H9 (cell line): ENCODE measurements around the gene CLRN3. TPM values are rescaled to one million over a fixed set of nuclear protein-coding genes. Genes with fewer than 3 reads are reported as not detected.

Experiments used
- DNase-seq: peaks from one replicate; pipeline ENCODE4 v3.0.0-alpha.2; 2017
- H2AFZ ChIP-seq: one replicate; pipeline ENCODE4 v1.6.1; 2013; ENCODE audit warnings: mild to moderate bottlenecking, low read length, control low read depth, moderate library complexity
- H2AK5ac ChIP-seq: 2 replicates; pipeline ENCODE4 v1.6.1; 2013; ENCODE audit warnings: low read length, control low read depth, mixed read lengths; ENCODE audit not compliant: insufficient read length
- H2BK120ac ChIP-seq: one replicate; pipeline ENCODE4 v1.6.1; 2013; ENCODE audit warnings: low read depth, mild to moderate bottlenecking, low read length, control low read depth, inconsistent platforms; ENCODE audit not compliant: poor library complexity, severe bottlenecking
- H2BK12ac ChIP-seq: 2 replicates; pipeline ENCODE4 v1.6.1; 2013; ENCODE audit warnings: low read length, control low read depth, mixed read lengths, low read depth; ENCODE audit not compliant: insufficient read length
- H2BK15ac ChIP-seq: 2 replicates; pipeline ENCODE4 v1.6.1; 2013; ENCODE audit warnings: low read depth, low read length, control low read depth
- H2BK20ac ChIP-seq: one replicate; pipeline ENCODE4 v1.6.1; 2013; ENCODE audit warnings: low read depth, mild to moderate bottlenecking, low read length, control low read depth, inconsistent platforms; ENCODE audit not compliant: poor library complexity, severe bottlenecking
- H2BK5ac ChIP-seq: 2 replicates; pipeline ENCODE4 v1.6.1; 2013; ENCODE audit warnings: low read length, control low read depth, mixed read lengths; ENCODE audit not compliant: insufficient read length
- H3K14ac ChIP-seq: 2 replicates; pipeline ENCODE4 v1.6.1; 2013; ENCODE audit warnings: low read length, control low read depth; ENCODE audit not compliant: insufficient read depth
- H3K18ac ChIP-seq: 2 replicates; pipeline ENCODE4 v1.6.1; 2013; ENCODE audit warnings: low read depth, mild to moderate bottlenecking, mixed read lengths, low read length, control low read depth; ENCODE audit not compliant: insufficient read length
- H3K23ac ChIP-seq: 2 replicates; pipeline ENCODE4 v1.6.1; 2013; ENCODE audit warnings: low read length, control low read depth, mixed read lengths, low read depth; ENCODE audit not compliant: insufficient read length
- H3K23me2 ChIP-seq: 2 replicates; pipeline ENCODE4 v1.6.1; 2013; ENCODE audit warnings: low read depth, mild to moderate bottlenecking, mixed read lengths, low read length, control low read depth; ENCODE audit not compliant: insufficient read length, poor library complexity, severe bottlenecking
- H3K27ac ChIP-seq: 2 replicates; pipeline ENCODE4 v1.5.1; 2013; ENCODE audit warnings: low read length, control low read depth, mixed read lengths, low read depth; ENCODE audit not compliant: insufficient read length
- H3K27me3 ChIP-seq: 2 replicates; pipeline ENCODE4 v1.6.1; 2013; ENCODE audit warnings: low read length, control low read depth, inconsistent platforms; ENCODE audit not compliant: insufficient read depth
- H3K4ac ChIP-seq: 2 replicates; pipeline ENCODE4 v1.6.1; 2013; ENCODE audit warnings: low read depth, mild to moderate bottlenecking, control low read depth, inconsistent platforms, low read length, moderate library complexity
- H3K4me1 ChIP-seq: 2 replicates; pipeline ENCODE4 v1.6.1; 2013; ENCODE audit warnings: low read length, control low read depth, inconsistent platforms; ENCODE audit not compliant: insufficient read depth
- H3K4me2 ChIP-seq: 2 replicates; pipeline ENCODE4 v1.6.1; 2013; ENCODE audit warnings: low read length, control low read depth, mixed read lengths; ENCODE audit not compliant: insufficient read length, insufficient read depth
- H3K56ac ChIP-seq: 2 replicates; pipeline ENCODE4 v1.6.1; 2013; ENCODE audit warnings: low read depth, mild to moderate bottlenecking, mixed read lengths, low read length, control low read depth; ENCODE audit not compliant: insufficient read length
- H3K79me1 ChIP-seq: 2 replicates; pipeline ENCODE4 v1.6.1; 2013; ENCODE audit warnings: low read depth, mild to moderate bottlenecking, moderate library complexity, low read length, control low read depth, inconsistent platforms; ENCODE audit not compliant: insufficient read depth, poor library complexity, severe bottlenecking
- H3K79me2 ChIP-seq: 2 replicates; pipeline ENCODE4 v1.6.1; 2013; ENCODE audit warnings: low read length, control low read depth, inconsistent platforms; ENCODE audit not compliant: insufficient read depth
- H3K9ac ChIP-seq: 2 replicates; pipeline ENCODE4 v1.6.1; 2013; ENCODE audit warnings: low read length, control low read depth, mixed read lengths; ENCODE audit not compliant: insufficient read length; ENCODE audit errors: extremely low read depth
- H3K9me3 ChIP-seq: one replicate; pipeline ENCODE4 v1.6.1; 2013; ENCODE audit warnings: low read depth, low read length, inconsistent platforms; ENCODE audit not compliant: control insufficient read depth
- H3T11ph ChIP-seq: one replicate; pipeline ENCODE4 v1.6.1; 2013; ENCODE audit warnings: mild to moderate bottlenecking, low read length, control low read depth, inconsistent platforms
- H4K20me1 ChIP-seq: one replicate; pipeline ENCODE4 v1.6.1; 2013; ENCODE audit not compliant: control insufficient read depth, insufficient read length, insufficient read depth
- H4K5ac ChIP-seq: 2 replicates; pipeline ENCODE4 v1.6.1; 2013; ENCODE audit warnings: low read depth, mild to moderate bottlenecking, mixed read lengths, low read length, control low read depth; ENCODE audit not compliant: insufficient read length
- H4K8ac ChIP-seq: replicated peaks from 2 replicates; pipeline ENCODE4 v1.6.1; 2013; ENCODE audit warnings: low read length, control low read depth, mixed read lengths, low read depth; ENCODE audit not compliant: insufficient read length
- H4K91ac ChIP-seq: 2 replicates; pipeline ENCODE4 v1.6.1; 2013; ENCODE audit warnings: low read depth, mild to moderate bottlenecking, moderate library complexity, mixed read lengths, low read length, control low read depth; ENCODE audit not compliant: insufficient read length
- H3K27ac Mint-ChIP-seq, 3 experiments: 2 replicates in 2 of 3; 3 replicates in 1 of 3; pipeline ENCODE4 v1.8.0; 2020 to 2021; ENCODE audit warnings: mixed read lengths in 3 of 3, mild to moderate bottlenecking in 1 of 3, moderate library complexity in 1 of 3
- H3K27me3 Mint-ChIP-seq: 2 replicates; pipeline ENCODE4 v1.8.0; 2021; ENCODE audit warnings: low read depth, mild to moderate bottlenecking, moderate library complexity, mixed read lengths
- H3K36me3 Mint-ChIP-seq, 3 experiments: 2 replicates in 2 of 3; 3 replicates in 1 of 3; pipeline ENCODE4 v1.8.0; 2020 to 2021; ENCODE audit warnings: low read depth in 3 of 3, mixed read lengths in 3 of 3; ENCODE audit not compliant: insufficient read depth in 1 of 3
- H3K4me1 Mint-ChIP-seq, 2 experiments: 2 replicates each; pipeline ENCODE4 v1.8.0; 2020; ENCODE audit warnings: mixed read lengths in 2 of 2
- H3K4me3 Mint-ChIP-seq, 2 experiments: 2 replicates in 1 of 2; 3 replicates in 1 of 2; pipeline ENCODE4 v1.8.0; 2020 to 2021; ENCODE audit warnings: mild to moderate bottlenecking in 2 of 2, mixed read lengths in 2 of 2, moderate library complexity in 1 of 2
- H3K9me3 Mint-ChIP-seq, 2 experiments: 2 replicates in 1 of 2; 3 replicates in 1 of 2; pipeline ENCODE4 v1.8.0; 2020; ENCODE audit warnings: mild to moderate bottlenecking in 2 of 2, mixed read lengths in 2 of 2, moderate library complexity in 1 of 2
- CTCF ChIP-seq: fragments of 200-600 bp; sonication (generic); conservative IDR thresholded peaks from 3 replicates; pipeline ENCODE4 v1.8.0; 2021; ENCODE audit warnings: antibody characterized with exemption, mild to moderate bottlenecking
- WGBS: extraction: QIAGEN DNeasy Blood & Tissue Kit; methylation state at CpG from one replicate; pipeline ENCODE4 v1.1.7; 2013; ENCODE audit warnings: missing lambda C conversion rate, low lambda C conversion rate, mixed read lengths; ENCODE audit not compliant: insufficient read length; ENCODE audit errors: extremely low coverage; 5-methylcytosine and 5-hydroxymethylcytosine counted together
- total RNA-seq: library from RNA; stranded (reverse); gene quantifications from 2 replicates; pipeline ENCODE4 v1.2.1, GENCODE V29; 2021

The CLRN3 gene
- total RNA-seq, 1 experiment from 2014 or later = not detected

- Mint-ChIP-seq H3K27ac (no peak overlapping the region), H3K4me3 (no peak overlapping the region), H3K4me1 (peaks cover 6% of the 10 kb centered on the region in 2 experiments), H3K36me3 (no peaks in the 10 kb centered on the region), H3K9me3 (peaks cover 0 to 2% of the 10 kb centered on the region in 2 experiments; a peak in 1 of 5 replicates), H3K27me3 (peaks cover 2% of the 10 kb centered on the region; the same call in 1 of the 2 replicates)
- Histone ChIP-seq H2BK15ac (no peak overlapping the region), H3K4me1 (no peaks in the 10 kb centered on the region), H2AFZ (no peak overlapping the region), H3K9me3 (no peaks in the 10 kb centered on the region), H3K79me1 (no peaks in the 10 kb centered on the region), H3K14ac (no peak overlapping the region), H4K91ac (no peak overlapping the region), H3K23ac (no peak overlapping the region), H4K8ac (no peak overlapping the region), H3K4ac (no peak overlapping the region), H3K4me2 (no peak overlapping the region), H3K18ac (no peak overlapping the region), H4K20me1 (no peaks in the 10 kb centered on the region), H3K9ac (no peak overlapping the region), H3K27ac (no peak overlapping the region), H3T11ph (no peak overlapping the region), H2BK120ac (no peak overlapping the region), H2AK5ac (no peak overlapping the region), H3K27me3 (no peaks in the 10 kb centered on the region), H3K23me2 (no peaks in the 10 kb centered on the region), H3K79me2 (no peaks in the 10 kb centered on the region), H2BK20ac (no peak overlapping the region), H3K56ac (no peak overlapping the region), H2BK12ac (no peak overlapping the region), H4K5ac (no peak overlapping the region), H2BK5ac (no peak overlapping the region)
- DNase-seq = no peak
- WGBS = no CpG with 5 or more reads among the region's 7 CpGs
- TF ChIP-seq CTCF = no peak
These were observed 58.9 kb downstream of the CLRN3 start for GRCh38 chr10:127833804-127834203.
